Mesendoderm (in vitro differentiated cells): Measurements from ENCODE around the gene SECISBP2.

Experiments
- DNase-seq: peaks from one replicate; pipeline ENCODE4 v3.0.0; 2013
- H2AK5ac ChIP-seq: 2 replicates; pipeline ENCODE4 v1.6.1; 2013; ENCODE audit warnings: low read length, inconsistent platforms
- H2BK120ac ChIP-seq: 2 replicates; pipeline ENCODE4 v1.6.1; 2013; ENCODE audit warnings: low read depth, mild to moderate bottlenecking, low read length, moderate library complexity, mixed read lengths
- H2BK15ac ChIP-seq: replicated peaks from 2 replicates; pipeline ENCODE4 v1.6.1; 2013; ENCODE audit warnings: low read depth, mild to moderate bottlenecking, moderate library complexity
- H2BK5ac ChIP-seq: 2 replicates; pipeline ENCODE4 v1.6.1; 2013; ENCODE audit warnings: low read length, inconsistent platforms
- H3K18ac ChIP-seq: 2 replicates; pipeline ENCODE4 v1.6.1; 2013; ENCODE audit warnings: mild to moderate bottlenecking, low read length, mixed read lengths
- H3K23ac ChIP-seq: one replicate; pipeline ENCODE4 v1.6.1; 2013; ENCODE audit warnings: low read length
- H3K27ac ChIP-seq: 2 replicates; pipeline ENCODE4 v1.5.1; 2013; ENCODE audit warnings: low read depth, mild to moderate bottlenecking, inconsistent platforms, low read length, moderate library complexity
- H3K27me3 ChIP-seq: 2 replicates; pipeline ENCODE4 v1.6.1; 2013; ENCODE audit warnings: low read length, control low read depth, mild to moderate bottlenecking, inconsistent platforms; ENCODE audit not compliant: insufficient read depth, poor library complexity
- H3K36me3 ChIP-seq: 2 replicates; pipeline ENCODE4 v1.6.1; 2013; ENCODE audit warnings: low read length, inconsistent platforms; ENCODE audit not compliant: control insufficient read depth, insufficient read depth
- H3K4ac ChIP-seq: one replicate; pipeline ENCODE4 v1.6.1; 2013; ENCODE audit warnings: low read depth, mild to moderate bottlenecking, low read length, moderate library complexity
- H3K4me1 ChIP-seq: 2 replicates; pipeline ENCODE4 v1.6.1; 2013; ENCODE audit warnings: low read depth, low read length, inconsistent platforms; ENCODE audit not compliant: control insufficient read depth
- H3K4me2 ChIP-seq: 2 replicates; pipeline ENCODE4 v1.6.1; 2013; ENCODE audit warnings: low read length
- H3K4me3 ChIP-seq: 2 replicates; pipeline ENCODE4 v1.5.1; 2013; ENCODE audit warnings: mild to moderate bottlenecking, low read length
- H3K56ac ChIP-seq: one replicate; pipeline ENCODE4 v1.6.1; 2013; ENCODE audit warnings: low read length
- H3K79me1 ChIP-seq: 2 replicates; pipeline ENCODE4 v1.6.1; 2013; ENCODE audit warnings: low read length, inconsistent platforms
- H3K79me2 ChIP-seq: 2 replicates; pipeline ENCODE4 v1.6.1; 2013; ENCODE audit warnings: mild to moderate bottlenecking, low read length; ENCODE audit not compliant: control insufficient read depth, insufficient read depth
- H3K9ac ChIP-seq: 2 replicates; pipeline ENCODE4 v1.6.1; 2013; ENCODE audit warnings: low read length, inconsistent platforms
- H4K5ac ChIP-seq: one replicate; pipeline ENCODE4 v1.6.1; 2013; ENCODE audit warnings: low read length
- H4K8ac ChIP-seq: one replicate; pipeline ENCODE4 v1.6.1; 2013; ENCODE audit warnings: low read depth, mild to moderate bottlenecking, control low read depth, low read length, moderate library complexity
- WGBS: extraction: QIAGEN DNeasy Blood & Tissue Kit; methylation state at CpG from one replicate; pipeline ENCODE4 v1.1.7; 2013; ENCODE audit warnings: low lambda C conversion rate, missing lambda C conversion rate; ENCODE audit not compliant: insufficient coverage; ENCODE audit errors: extremely low coverage; 5-methylcytosine and 5-hydroxymethylcytosine counted together

Gene SECISBP2

GRCh38 chr9:89361816-89362646, 43.7 kb downstream of the SECISBP2 start:
- Histone ChIP-seq H3K27ac (no peak overlapping the region), H3K36me3 (peaks cover 23% of the 10 kb centered on the region), H2BK120ac (no peak overlapping the region), H3K27me3 (no peaks in the 10 kb centered on the region), H3K18ac (no peak overlapping the region), H3K56ac (no peak overlapping the region), H3K79me1 (no peaks in the 10 kb centered on the region), H2AK5ac (no peak overlapping the region), H4K5ac (no peak overlapping the region), H3K79me2 (no peaks in the 10 kb centered on the region), H4K8ac (no peak overlapping the region), H3K9ac (no peak overlapping the region), H3K23ac (no peak overlapping the region), H3K4me1 (no peaks in the 10 kb centered on the region), H3K4me3 (no peak overlapping the region), H2BK5ac (no peak overlapping the region), H3K4ac (no peak overlapping the region), H3K4me2 (no peak overlapping the region), H2BK15ac (no peak overlapping the region)
- no CpG with 5 or more reads among the region's 9 CpGs for WGBS
- DNase-seq, result no peak

- DNase-seq, result no peak
- Histone ChIP-seq H3K27me3 (no peaks in the 10 kb centered on the region), H3K4me1 (no peaks in the 10 kb centered on the region), H3K9ac (no peak overlapping the region), H3K79me2 (no peaks in the 10 kb centered on the region), H3K18ac (no peak overlapping the region), H4K5ac (no peak overlapping the region), H3K23ac (no peak overlapping the region), H3K79me1 (no peaks in the 10 kb centered on the region), H3K4me3 (no peak overlapping the region), H4K8ac (no peak overlapping the region), H3K27ac (no peak overlapping the region), H2BK15ac (no peak overlapping the region), H2BK120ac (no peak overlapping the region), H2AK5ac (no peak overlapping the region), H3K4ac (no peak overlapping the region), H3K36me3 (peaks cover 18% of the 10 kb centered on the region), H2BK5ac (no peak overlapping the region), H3K56ac (no peak overlapping the region), H3K4me2 (no peak overlapping the region)
- WGBS, result no CpG with 5 or more reads among the region's 10 CpGs
Observed at GRCh38 chr9:89362647-89363310, 44.5 kb downstream of the SECISBP2 start.

- H3K23ac ChIP-seq, result no peak overlapping the region
- no peak overlapping the region for H2AK5ac ChIP-seq
- no peak overlapping the region for H4K8ac ChIP-seq
- no peak overlapping the region for H2BK5ac ChIP-seq
- no peak overlapping the region for H3K27ac ChIP-seq
- no peak overlapping the region for H3K18ac ChIP-seq
- no peak overlapping the region for H3K4me2 ChIP-seq
- no peaks in the 10 kb centered on the region for H3K4me1 ChIP-seq
- no peak overlapping the region for H2BK120ac ChIP-seq
- no peak overlapping the region for H3K4ac ChIP-seq
- H3K79me1 ChIP-seq, result no peaks in the 10 kb centered on the region
- WGBS, result no CpG with 5 or more reads among the region's 6 CpGs
- H3K36me3 ChIP-seq, result peaks cover 16% of the 10 kb centered on the region
- no peak for DNase-seq
- H3K56ac ChIP-seq, result no peak overlapping the region
- H3K4me3 ChIP-seq, result no peak overlapping the region
- no peak overlapping the region for H4K5ac ChIP-seq
- no peak overlapping the region for H3K9ac ChIP-seq
- no peaks in the 10 kb centered on the region for H3K79me2 ChIP-seq
- H3K27me3 ChIP-seq, result no peaks in the 10 kb centered on the region
- no peak overlapping the region for H2BK15ac ChIP-seq
Observed at GRCh38 chr9:89363311-89363670, 45.0 kb downstream of the SECISBP2 start.

GRCh38 chr9:89363921-89364665, 45.8 kb downstream of the SECISBP2 start:
- Histone ChIP-seq H4K5ac (no peak overlapping the region), H3K9ac (no peak overlapping the region), H3K36me3 (peaks cover 13% of the 10 kb centered on the region), H3K4ac (no peak overlapping the region), H3K79me1 (no peaks in the 10 kb centered on the region), H2AK5ac (no peak overlapping the region), H3K27ac (no peak overlapping the region), H3K23ac (no peak overlapping the region), H3K18ac (no peak overlapping the region), H3K4me2 (no peak overlapping the region), H2BK120ac (no peak overlapping the region), H3K79me2 (no peaks in the 10 kb centered on the region), H3K4me3 (no peak overlapping the region), H2BK5ac (no peak overlapping the region), H4K8ac (no peak overlapping the region), H3K4me1 (no peaks in the 10 kb centered on the region), H3K27me3 (no peaks in the 10 kb centered on the region), H3K56ac (no peak overlapping the region), H2BK15ac (no peak overlapping the region)
- no peak for DNase-seq
- no CpG with 5 or more reads among the region's 9 CpGs for WGBS

- H4K5ac ChIP-seq, result no peak overlapping the region
- H3K4me3 ChIP-seq, result no peak overlapping the region
- no CpG with 5 or more reads among the region's 17 CpGs for WGBS
- peaks cover 12% of the 10 kb centered on the region for H3K36me3 ChIP-seq
- H4K8ac ChIP-seq, result no peak overlapping the region
- no peak overlapping the region for H2BK120ac ChIP-seq
- H3K56ac ChIP-seq, result no peak overlapping the region
- H3K79me1 ChIP-seq, result no peaks in the 10 kb centered on the region
- H3K9ac ChIP-seq, result no peak overlapping the region
- no peak overlapping the region for H2BK15ac ChIP-seq
- no peaks in the 10 kb centered on the region for H3K27me3 ChIP-seq
- no peak overlapping the region for H3K18ac ChIP-seq
- no peak overlapping the region for H3K4me2 ChIP-seq
- H3K27ac ChIP-seq, result no peak overlapping the region
- no peaks in the 10 kb centered on the region for H3K4me1 ChIP-seq
- no peak overlapping the region for H3K4ac ChIP-seq
- no peak for DNase-seq
- no peaks in the 10 kb centered on the region for H3K79me2 ChIP-seq
- no peak overlapping the region for H2AK5ac ChIP-seq
- H2BK5ac ChIP-seq, result no peak overlapping the region
- H3K23ac ChIP-seq, result no peak overlapping the region
Observed at GRCh38 chr9:89364666-89365531, 46.6 kb downstream of the SECISBP2 start.
